T-helper 2 cell (primary cell): Measurements from ENCODE around the gene IL20.

Experiments
- DNase-seq, 5 experiments: peaks; one replicate each; pipeline versions ENCODE4 v3.0.0 to v3.0.0-alpha.2; 2012 to 2022

The IL20 gene

GRCh38 chr1:206880314-206880713 is 14.9 kb downstream of the IL20 start:
- no peak for DNase-seq

DNA sequence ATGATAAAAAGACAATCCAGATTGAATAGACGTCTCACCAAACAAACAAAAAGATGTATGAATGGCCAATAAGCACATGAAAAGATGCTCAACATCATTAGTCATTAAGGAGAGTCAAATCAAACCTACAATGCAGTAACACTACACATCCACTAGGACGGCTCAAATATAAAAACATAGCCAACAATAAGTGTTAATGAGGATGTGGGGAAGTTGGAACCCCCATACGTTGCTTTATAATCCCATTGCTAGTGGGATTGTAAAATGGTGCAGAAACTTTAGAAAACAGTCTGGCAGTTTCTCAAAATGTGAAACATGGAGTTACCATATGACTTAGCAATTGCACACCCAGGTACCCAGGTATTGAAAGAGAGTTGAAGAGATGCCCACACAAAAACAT is 17.1 kb downstream of the IL20 start:
- no peak for DNase-seq

DNA sequence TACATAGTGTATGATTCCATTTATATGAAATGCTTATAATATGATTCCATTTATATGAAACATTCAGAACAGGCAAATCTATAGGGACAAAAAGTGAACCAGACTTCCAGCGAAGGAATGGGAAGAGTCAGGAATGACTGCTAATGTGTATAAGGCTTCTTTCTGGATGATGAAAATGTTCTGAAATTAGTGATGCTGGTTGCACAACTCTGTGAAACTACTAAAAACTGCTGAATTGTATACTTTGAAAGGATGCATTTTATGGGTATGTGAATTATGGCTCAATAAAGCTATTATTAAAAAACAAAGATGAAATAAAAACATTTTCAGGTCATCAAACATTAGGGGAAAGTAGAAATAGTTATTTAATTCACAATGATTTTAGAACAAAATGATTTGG is 17.7 kb downstream of the IL20 start:
- DNase-seq: no peak

DNA sequence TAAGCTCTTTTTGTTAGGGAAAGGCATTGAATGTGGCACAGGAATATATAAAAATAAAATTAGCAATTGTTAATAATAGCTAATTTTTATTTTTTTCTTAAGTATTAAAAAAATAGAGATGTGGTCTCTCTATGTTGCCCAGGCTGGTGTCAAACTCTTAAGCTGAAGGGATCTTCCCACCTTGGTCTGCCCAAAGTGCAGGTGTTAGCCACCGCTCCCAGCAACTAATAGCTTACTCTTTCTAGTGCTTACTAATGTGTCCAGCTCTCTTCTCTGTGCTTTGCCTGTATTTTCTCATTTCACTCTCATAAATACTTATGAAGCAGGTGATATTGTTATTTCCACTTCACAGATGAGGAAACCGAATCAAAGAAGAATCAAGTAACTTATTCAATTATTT is 18.5 kb downstream of the IL20 start:
- no peak for DNase-seq

- DNase-seq: no peak
These were observed 20.1 kb downstream of the IL20 start for GRCh38 chr1:206885341-206886060.

DNA sequence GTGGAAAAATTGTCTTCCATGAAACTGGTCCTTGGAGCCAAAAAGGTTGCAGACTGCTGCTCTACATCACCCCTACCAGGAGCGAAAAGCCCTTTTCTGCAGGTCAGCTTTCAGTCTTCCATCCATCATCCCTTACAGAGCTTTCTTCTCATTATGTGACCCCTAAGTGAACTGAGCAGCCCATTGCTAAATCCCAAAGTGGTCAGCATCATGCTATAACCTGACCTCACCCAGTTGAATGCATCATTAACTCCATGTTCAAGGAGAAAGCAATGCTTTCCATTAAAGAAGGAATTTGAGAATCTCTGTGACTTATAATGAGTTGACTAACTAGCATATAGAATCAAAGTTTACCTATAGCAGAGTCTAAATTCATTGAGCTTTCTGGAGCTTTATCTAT is 21.4 kb downstream of the IL20 start:
- no peak for DNase-seq

DNA sequence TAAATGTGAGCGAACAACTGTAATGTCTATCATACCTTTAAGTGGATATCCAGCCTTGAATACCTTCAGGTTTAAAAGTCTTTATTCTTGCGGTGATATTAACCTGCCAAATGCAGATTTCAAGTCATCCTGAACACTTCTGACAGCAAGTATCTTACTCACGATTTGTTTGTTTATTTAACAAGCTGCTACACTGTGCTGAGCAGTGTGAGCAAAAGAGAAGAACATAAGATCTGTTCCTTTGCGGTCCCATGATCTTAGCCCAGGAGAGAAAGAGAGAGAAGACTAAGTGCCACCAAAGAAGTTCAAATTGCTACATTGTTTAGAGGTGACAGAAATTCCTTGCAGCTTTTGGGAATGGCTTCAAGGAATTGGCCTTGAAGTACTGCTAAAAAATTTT is 22.3 kb downstream of the IL20 start:
- no peak for DNase-seq

- peak in 1 of 5 experiments; percentile 67 for DNase-seq
These were observed 25.0 kb downstream of the IL20 start for GRCh38 chr1:206890125-206891060.

GRCh38 chr1:206891412-206891811 is 26.0 kb downstream of the IL20 start:
- no peak for DNase-seq

DNA sequence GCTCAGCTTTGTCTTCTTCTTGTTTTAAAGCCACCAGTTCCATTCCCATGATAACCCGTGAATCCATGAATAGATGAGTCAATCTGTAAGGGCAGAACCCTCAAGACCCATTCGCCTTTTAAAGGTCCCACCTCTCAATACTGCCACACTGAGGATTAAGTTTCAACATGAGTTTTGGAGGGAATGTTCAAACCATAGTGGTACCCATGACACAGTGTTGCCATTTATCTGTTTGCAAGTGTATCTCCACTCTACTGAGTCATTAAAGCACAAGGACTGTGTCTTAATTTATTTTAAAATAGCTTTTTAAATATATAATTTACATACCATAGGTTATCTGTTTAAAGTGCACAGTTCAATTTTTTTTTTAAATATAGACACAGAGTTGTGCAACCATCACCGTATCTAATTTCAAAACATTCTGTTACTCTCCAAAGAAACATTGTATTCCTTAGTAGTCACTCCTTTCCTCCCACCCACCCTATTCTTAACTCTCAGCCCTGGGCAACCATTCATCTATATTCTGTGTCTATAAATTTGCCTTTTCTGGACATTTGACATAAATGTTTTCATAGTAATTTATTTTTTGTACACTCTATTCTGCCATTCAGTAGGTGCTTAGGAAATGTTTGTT is 27.0 kb downstream of the IL20 start:
- DNase-seq: no peak

DNA sequence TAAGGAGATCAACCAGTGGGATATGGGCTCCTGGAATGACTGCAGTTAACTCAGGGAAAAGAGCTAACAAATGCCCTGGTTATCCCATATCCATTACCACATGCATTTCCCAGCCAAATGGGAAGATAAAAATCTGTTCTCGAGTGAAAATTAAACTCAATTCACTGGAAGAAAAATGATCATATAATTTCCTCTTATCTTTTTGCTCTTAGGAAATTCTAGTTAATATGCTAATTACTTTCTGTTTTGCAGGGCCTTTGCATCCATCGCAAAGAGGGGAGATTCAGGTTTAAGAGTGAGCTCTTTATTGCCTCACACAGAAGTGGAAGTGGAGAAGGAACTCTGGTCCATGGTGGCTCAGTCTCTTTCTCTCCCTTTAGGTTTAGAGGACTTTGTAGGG is 28.0 kb downstream of the IL20 start:
- DNase-seq: no peak

GRCh38 chr1:206895325-206895724 is 29.9 kb downstream of the IL20 start:
- DNase-seq: no peak

GRCh38 chr1:206895837-206896242 is 30.4 kb downstream of the IL20 start:
- DNase-seq: no peak

DNA sequence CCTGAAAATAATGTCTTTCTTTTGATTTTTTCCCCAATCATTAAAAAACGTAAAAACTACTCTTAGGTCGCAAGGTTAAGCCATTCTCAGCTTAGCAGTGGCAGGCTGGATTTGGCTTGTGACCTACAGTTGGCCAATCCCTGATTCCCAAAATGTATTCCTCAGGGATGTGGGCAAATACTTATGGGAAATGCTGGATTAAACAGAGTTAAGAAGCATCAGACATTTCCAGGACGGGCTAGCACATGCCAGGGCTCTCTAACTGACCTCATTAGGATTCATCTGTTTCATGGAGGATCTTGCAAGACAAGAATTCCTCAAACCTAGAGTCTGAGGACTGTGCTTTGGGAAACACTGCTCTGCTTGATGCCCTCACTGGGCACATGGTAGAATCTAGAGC is 30.8 kb downstream of the IL20 start:
- DNase-seq: no peak

DNA sequence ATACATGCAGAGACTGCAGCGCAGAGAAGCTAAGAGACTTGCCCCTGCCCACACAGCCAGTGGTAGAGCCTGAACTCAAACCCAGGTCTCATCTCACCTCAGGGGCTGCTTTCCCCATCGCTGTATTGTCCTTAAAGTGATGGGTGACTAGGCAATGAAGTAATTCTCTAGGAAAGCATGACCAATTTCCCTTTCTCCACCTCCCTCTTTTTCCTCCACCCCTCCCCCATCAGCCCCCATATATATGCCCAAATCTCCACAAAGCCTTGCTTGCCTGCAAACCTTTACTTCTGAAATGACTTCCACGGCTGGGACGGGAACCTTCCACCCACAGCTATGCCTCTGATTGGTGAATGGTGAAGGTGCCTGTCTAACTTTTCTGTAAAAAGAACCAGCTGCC is 31.8 kb downstream of the IL20 start, which contains the start of gene IL24:
Gene IL24, plus strand, starts transcription at position 269 of the 400 bp plus-strand sequence. CDS start 390 bp downstream, outside the sequence.
- peak in 2 of 5 experiments; percentile 34 to 40 for DNase-seq

GRCh38 chr1:206898089-206898914 is 32.9 kb downstream of the IL20 start:
- DNase-seq: no peak

DNA sequence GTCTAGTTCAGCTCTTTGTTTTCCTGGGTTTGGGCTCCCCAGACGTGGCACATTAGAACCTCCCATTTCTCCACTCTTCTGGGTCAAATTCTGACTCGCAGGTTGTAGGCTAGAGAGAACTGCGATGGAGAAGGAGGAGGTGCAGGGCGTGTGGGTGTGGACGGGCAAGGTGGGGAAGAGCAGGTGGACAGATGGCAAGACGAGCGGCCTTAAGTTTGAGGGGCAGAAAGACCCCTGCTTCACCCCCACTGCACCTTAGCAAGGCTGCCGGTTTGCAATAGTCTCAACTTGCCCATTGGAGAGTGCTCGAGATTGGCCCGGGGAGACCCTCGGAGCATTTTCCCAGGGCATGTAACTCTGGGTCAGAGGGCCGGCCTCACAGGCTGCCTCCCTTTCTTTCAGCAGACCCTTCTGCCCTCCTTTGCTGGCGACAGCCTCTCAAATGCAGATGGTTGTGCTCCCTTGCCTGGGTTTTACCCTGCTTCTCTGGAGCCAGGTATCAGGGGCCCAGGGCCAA is 33.5 kb downstream of the IL20 start:
- no peak for DNase-seq

- no peak for DNase-seq
These were observed 34.3 kb downstream of the IL20 start for GRCh38 chr1:206899717-206900116.

GRCh38 chr1:206900149-206900548 is 34.7 kb downstream of the IL20 start:
- no peak for DNase-seq

DNA sequence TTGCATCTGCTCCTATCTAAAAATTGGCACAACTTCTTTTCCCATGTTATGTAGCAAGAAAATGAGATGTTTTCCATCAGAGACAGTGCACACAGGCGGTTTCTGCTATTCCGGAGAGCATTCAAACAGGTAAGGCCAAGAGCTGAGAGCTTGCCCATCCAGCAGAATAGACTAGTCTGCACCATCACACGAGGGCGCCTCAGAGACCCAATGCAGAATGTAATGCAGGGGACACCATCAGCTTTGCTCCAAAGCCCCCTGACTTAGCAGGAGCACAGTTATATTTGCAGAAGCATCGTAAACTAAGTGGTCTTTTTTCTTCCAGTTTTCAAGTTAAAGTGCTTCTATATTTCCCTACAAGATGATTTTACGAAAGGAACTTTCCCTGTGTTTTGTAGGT is 36.5 kb downstream of the IL20 start:
- no peak for DNase-seq

DNA sequence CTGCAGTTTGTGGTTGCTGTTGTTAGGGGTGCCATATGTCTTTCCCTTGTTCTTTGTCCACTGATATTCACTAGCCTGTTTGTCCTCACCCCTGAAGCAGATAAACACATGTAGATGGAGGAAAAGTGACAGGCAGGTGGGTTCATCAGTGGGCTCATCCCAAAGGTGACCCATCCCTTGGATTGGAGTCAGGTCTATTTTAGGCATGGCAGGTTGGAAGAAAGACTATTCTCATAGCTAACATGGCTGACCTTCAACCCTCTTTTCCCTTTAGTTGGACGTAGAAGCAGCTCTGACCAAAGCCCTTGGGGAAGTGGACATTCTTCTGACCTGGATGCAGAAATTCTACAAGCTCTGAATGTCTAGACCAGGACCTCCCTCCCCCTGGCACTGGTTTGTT is 37.3 kb downstream of the IL20 start:
- no peak for DNase-seq

GRCh38 chr1:206903687-206904086 is 38.3 kb downstream of the IL20 start:
- DNase-seq: no peak
